ENCODE measurements around the gene HTR2B.
"Not testable (repeated sequence)": the region's sequence is repeated elsewhere in the genome, so short reads cannot be mapped to it uniquely, and the experiment has no call there.

HTR2B gene

DNA sequence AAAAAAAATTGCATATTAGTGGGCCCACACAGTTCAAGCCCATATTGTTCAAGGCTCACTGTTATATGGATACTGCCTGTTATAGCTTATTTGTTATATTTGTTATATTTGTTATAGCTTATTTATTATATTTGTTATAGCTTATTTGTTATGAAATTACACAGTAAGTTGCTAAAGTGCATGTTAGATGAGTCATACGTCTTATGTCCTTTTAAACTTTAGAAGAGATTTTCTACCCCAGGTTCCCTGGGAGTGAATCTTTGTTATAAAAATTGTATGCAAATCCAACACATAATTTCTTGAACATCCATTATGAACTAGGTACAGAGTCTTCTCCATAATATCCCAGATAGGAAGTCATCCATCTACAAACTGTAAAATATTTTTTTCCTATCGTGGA lies 22.1 kb downstream of the HTR2B start:
- no peak overlapping the region for H3K4me3 ChIP-seq (ENCODE audit: low read depth, low read length)
- DNase-seq (ENCODE audit: low read depth, low spot score): peak; percentile 35
- in situ Hi-C loops (cut with HindIII; ENCODE audit: low sequenced_read_pairs): no loop called here
- TF ChIP-seq, protein P1, sequence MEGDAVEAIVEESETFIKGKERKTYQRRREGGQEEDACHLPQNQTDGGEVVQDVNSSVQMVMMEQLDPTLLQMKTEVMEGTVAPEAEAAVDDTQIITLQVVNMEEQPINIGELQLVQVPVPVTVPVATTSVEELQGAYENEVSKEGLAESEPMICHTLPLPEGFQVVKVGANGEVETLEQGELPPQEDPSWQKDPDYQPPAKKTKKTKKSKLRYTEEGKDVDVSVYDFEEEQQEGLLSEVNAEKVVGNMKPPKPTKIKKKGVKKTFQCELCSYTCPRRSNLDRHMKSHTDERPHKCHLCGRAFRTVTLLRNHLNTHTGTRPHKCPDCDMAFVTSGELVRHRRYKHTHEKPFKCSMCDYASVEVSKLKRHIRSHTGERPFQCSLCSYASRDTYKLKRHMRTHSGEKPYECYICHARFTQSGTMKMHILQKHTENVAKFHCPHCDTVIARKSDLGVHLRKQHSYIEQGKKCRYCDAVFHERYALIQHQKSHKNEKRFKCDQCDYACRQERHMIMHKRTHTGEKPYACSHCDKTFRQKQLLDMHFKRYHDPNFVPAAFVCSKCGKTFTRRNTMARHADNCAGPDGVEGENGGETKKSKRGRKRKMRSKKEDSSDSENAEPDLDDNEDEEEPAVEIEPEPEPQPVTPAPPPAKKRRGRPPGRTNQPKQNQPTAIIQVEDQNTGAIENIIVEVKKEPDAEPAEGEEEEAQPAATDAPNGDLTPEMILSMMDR (IDR thresholded peaks at IDR 0.05; ENCODE audit: low read depth, low read length): no peak

DNA sequence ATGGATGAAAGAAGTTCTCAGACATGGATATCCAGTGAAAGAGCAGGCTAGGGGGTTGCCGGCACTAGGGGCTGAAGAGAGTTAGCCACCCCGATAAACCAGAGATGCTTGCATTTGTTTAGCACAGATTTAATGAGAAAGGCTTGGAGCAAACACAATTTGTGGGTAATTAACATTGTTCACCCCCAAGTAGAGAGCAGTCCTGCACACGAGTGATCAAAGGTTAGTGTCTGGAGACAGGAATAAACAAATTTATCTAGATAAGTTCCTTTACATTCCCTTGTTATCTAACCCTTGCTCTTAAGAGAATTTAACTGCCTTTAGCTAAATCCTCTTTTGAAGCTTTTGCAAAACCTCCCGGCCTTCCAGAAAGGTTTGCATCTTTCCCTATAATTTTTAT lies 23.9 kb downstream of the HTR2B start:
- H3K4me3 ChIP-seq (ENCODE audit: low read depth, low read length): no peak overlapping the region
- TF ChIP-seq, protein P1 (IDR thresholded peaks at IDR 0.05; ENCODE audit: low read depth, low read length): no peak
- in situ Hi-C loops (cut with HindIII; ENCODE audit: low sequenced_read_pairs): no loop called here
- no peak for DNase-seq (ENCODE audit: low read depth, low spot score)

DNA sequence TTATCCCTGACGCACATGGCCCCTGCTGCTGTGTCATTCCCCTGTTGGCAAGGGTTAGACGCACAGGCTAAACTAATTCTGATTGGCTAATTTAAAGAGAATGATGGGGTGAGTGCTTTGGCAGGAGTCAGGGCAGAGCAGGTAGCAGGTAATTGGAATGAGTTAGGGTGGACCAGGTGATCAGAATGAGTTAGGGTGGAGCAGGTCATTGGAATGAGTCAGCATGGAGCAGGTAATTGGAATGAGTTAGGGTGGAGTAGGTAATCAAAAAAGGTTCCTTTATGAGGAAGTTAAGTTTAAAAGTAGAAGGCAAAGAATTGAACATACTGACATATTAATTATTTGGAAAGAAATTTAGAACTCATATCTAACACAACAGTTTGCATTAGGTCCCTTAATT lies 24.5 kb downstream of the HTR2B start:
- in situ Hi-C loops (cut with HindIII; ENCODE audit: low sequenced_read_pairs); DNase-seq (ENCODE audit: low read depth, low spot score); H3K4me3 ChIP-seq (ENCODE audit: low read depth, low read length): not testable (repeated sequence)

DNA sequence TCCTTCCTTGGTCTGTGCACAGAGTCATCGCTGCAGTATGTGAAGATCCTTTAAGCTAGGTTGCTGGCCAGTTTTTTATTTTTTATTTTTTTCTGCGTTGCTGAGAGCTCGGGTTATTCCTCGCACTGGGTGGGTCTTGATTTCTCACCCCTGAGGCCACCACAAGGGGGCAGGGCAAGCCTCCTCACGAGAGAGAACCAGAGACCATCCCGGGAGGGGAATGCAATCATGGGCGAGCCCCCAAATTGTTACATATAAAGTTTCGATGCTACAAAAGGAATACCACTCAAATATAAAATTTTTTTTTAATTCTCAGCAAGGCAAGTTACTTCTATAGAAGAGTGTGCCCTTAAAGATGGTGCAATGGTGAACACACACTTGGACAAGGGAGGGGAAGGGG lies 24.9 kb downstream of the HTR2B start:
- DNase-seq (ENCODE audit: low read depth, low spot score): no peak
- no peak overlapping the region for H3K4me3 ChIP-seq (ENCODE audit: low read depth, low read length)
- in situ Hi-C loops (cut with HindIII; ENCODE audit: low sequenced_read_pairs): no loop called here
- TF ChIP-seq, protein P1 (IDR thresholded peaks at IDR 0.05; ENCODE audit: low read depth, low read length): no peak

DNA sequence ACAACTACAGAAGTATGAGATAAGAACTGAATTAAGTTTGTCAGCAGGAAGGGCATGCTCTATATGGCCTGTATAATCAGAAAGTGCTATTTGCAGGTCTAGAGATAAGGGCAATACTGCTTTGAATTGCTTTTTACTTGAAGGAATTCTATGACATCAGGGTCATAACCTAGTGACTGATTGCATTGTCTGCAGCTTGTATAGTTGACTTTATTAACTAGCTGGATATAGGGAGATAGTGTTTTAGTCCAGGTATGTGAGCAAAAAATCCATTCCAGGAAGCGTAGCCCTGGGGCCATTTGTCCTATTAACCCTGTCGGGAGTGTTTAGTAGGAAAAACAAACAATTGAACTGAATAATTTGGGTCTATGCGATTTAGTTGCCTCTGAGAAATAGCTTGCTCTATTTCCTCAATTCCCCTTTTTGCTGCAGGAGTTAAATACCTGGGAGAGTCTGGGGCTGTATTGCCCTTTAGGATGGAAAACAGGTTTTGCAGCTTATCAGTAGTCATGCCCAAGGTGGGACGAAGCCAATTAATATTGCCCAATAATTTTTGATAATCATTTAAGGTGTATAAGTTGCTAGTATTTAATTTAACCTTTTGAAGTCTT lies 30.0 kb downstream of the HTR2B start:
- in situ Hi-C loops (cut with HindIII; ENCODE audit: low sequenced_read_pairs): no loop called here
- TF ChIP-seq, protein P1 (IDR thresholded peaks at IDR 0.05; ENCODE audit: low read depth, low read length): no peak
- no peak overlapping the region for H3K4me3 ChIP-seq (ENCODE audit: low read depth, low read length)
- no peak for DNase-seq (ENCODE audit: low read depth, low spot score)

DNA sequence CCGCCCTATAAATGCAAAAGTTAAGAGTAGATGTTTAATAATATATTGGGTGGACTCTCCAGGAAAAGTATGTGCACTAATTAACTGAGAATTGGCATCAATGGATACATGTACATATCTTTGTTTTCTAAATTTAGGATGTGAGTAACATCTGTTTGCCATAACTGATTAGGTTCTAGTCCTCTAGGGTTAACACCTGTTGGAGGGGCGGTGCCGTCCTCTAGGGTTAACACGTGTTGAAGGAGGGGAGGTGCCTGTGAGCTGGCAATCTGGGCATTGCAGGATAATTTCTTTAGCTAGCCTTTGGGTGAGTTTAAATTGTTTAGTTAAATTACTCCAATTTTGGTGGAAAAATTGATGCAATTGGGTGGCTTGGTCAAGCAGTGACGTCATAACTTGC lies 30.9 kb downstream of the HTR2B start:
- DNase-seq (ENCODE audit: low read depth, low spot score): no peak
- no peak overlapping the region for H3K4me3 ChIP-seq (ENCODE audit: low read depth, low read length)
- TF ChIP-seq, protein P1 (IDR thresholded peaks at IDR 0.05; ENCODE audit: low read depth, low read length): no peak
- in situ Hi-C loops (cut with HindIII; ENCODE audit: low sequenced_read_pairs): no loop called here

DNA sequence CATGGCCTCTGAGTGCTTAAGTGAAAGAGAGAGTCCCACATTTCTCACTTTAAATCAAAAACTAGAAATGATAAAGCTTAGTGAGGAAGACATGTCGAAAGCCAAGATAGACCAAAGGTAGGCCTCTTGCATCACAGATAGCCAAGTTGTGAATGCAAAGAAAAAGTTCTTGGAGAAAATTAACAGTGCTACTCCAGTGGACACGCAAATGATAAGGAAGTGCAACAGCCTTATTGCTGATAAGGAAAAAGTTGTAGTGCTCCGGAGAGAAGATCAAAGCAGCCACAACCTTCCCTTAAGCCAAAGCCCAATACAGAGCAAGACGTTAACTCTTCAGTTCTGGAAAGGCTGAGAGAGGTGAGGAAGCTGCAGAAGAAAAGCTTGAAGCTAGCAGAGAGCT lies 36.1 kb downstream of the HTR2B start:
- in situ Hi-C loops (cut with HindIII; ENCODE audit: low sequenced_read_pairs): no loop called here
- no peak overlapping the region for H3K4me3 ChIP-seq (ENCODE audit: low read depth, low read length)
- TF ChIP-seq, protein P1 (IDR thresholded peaks at IDR 0.05; ENCODE audit: low read depth, low read length): no peak
- DNase-seq (ENCODE audit: low read depth, low spot score): no peak
